Measurements from ENCODE around the gene TMEM208. TPM values are rescaled to one million over a fixed set of nuclear protein-coding genes. Genes with fewer than 3 reads are reported as not detected.

Gene TMEM208
- polyA plus RNA-seq, 3 donors, result 45.4 to 130 (median 117) TPM

GRCh38 chr16:67277294-67277998 lies 50.5 kb downstream of the TMEM208 start:
- H3K27ac ChIP-seq (ENCODE audit: low read depth in 1 of 2, low read length in 2 of 2), result no peak overlapping the region
- peaks cover 12 to 20% of the 10 kb centered on the region in 2 donors for H3K4me1 ChIP-seq (ENCODE audit: control insufficient read depth in 1 of 2, insufficient read depth in 2 of 2, low read length in 2 of 2)
- H3K4me3 ChIP-seq (replicated peaks in 1 of 3; ENCODE audit: low read depth in 2 of 3, low read length in 3 of 3), result no peak overlapping the region
- peaks cover 4% of the 10 kb centered on the region for H3K79me2 ChIP-seq (ENCODE audit: insufficient read depth, low read length)
- WGBS (ENCODE audit: insufficient coverage), result 100% methylated on average over 4 of the region's 4 CpGs
- H3K9ac ChIP-seq (ENCODE audit: insufficient read depth, low read length, poor library complexity, severe bottlenecking), result no peak overlapping the region
- H3K4me3 Mint-ChIP-seq, result peak overlapping the region in 1 of 2 donors; percentile 16
- H3K27ac Mint-ChIP-seq, result peak overlapping the region in 1 of 7 donors; percentile 37
- H3K27me3 ChIP-seq (ENCODE audit: control insufficient read depth in 2 of 2, insufficient read depth in 2 of 2, low read length in 2 of 2), result no peaks in the 10 kb centered on the region
- no peak overlapping the region for H2AFZ ChIP-seq (ENCODE audit: insufficient read depth, low read depth, low read length, poor library complexity, severe bottlenecking)
- intact Hi-C loops (cut with micrococcal nuclease), result loop anchor here in 1 of 2 donors (5.0 kb wide), 1 partner anchor 120 kb away; no protein-coding TSS in a partner anchor
- H3K4me1 Mint-ChIP-seq, result peaks cover 14% of the 10 kb centered on the region
- H4K20me1 ChIP-seq (ENCODE audit: insufficient read depth, low read length), result no peaks in the 10 kb centered on the region
- H3K36me3 Mint-ChIP-seq, result peaks cover 15 to 16% of the 10 kb centered on the region in 2 donors
- DNase-seq, result no peak
- H3K4me2 ChIP-seq (replicated peaks; ENCODE audit: extremely low read depth, low read length, poor library complexity, severe bottlenecking), result no peak overlapping the region
- H3K9me3 Mint-ChIP-seq, result no peaks in the 10 kb centered on the region
- H3K9me3 ChIP-seq (replicated peaks in 1 of 2; ENCODE audit: control insufficient read depth in 1 of 2, insufficient read depth in 1 of 2, low read length in 2 of 2), result no peaks in the 10 kb centered on the region
- peaks cover 0 to 1% (median 0%) of the 10 kb centered on the region in 3 donors for H3K27me3 Mint-ChIP-seq (ENCODE audit: low read depth in 3 of 3)
- no peak for TF ChIP-seq CTCF (IDR thresholded peaks at IDR 0.05)
- H3K36me3 ChIP-seq (replicated peaks in 1 of 2; ENCODE audit: control insufficient read depth in 1 of 2, insufficient read depth in 2 of 2, low read length in 2 of 2), result no peaks in the 10 kb centered on the region

GRCh38 chr16:67277999-67278772 lies 51.3 kb downstream of the TMEM208 start:
- Histone ChIP-seq H2AFZ (ENCODE audit: insufficient read depth, low read depth, low read length, poor library complexity, severe bottlenecking) (peak overlapping the region; percentile 92), H3K4me2 (replicated peaks; ENCODE audit: extremely low read depth, low read length, poor library complexity, severe bottlenecking) (peak overlapping the region; percentile 74), H3K36me3 (replicated peaks in 1 of 2; ENCODE audit: control insufficient read depth in 1 of 2, insufficient read depth in 2 of 2, low read length in 2 of 2) (no peaks in the 10 kb centered on the region), H3K79me2 (ENCODE audit: insufficient read depth, low read length) (peaks cover 4% of the 10 kb centered on the region), H3K27ac (ENCODE audit: low read depth in 1 of 2, low read length in 2 of 2) (no peak overlapping the region), H3K9me3 (replicated peaks in 1 of 2; ENCODE audit: control insufficient read depth in 1 of 2, insufficient read depth in 1 of 2, low read length in 2 of 2) (no peaks in the 10 kb centered on the region), H3K4me3 (replicated peaks in 1 of 3; ENCODE audit: low read depth in 2 of 3, low read length in 3 of 3) (peak overlapping the region; percentile 47 to 72 (median 47)), H3K9ac (ENCODE audit: insufficient read depth, low read length, poor library complexity, severe bottlenecking) (peak overlapping the region; percentile 77), H4K20me1 (ENCODE audit: insufficient read depth, low read length) (no peaks in the 10 kb centered on the region), H3K4me1 (ENCODE audit: control insufficient read depth in 1 of 2, insufficient read depth in 2 of 2, low read length in 2 of 2) (peaks cover 12 to 20% of the 10 kb centered on the region in 2 donors), H3K27me3 (ENCODE audit: control insufficient read depth in 2 of 2, insufficient read depth in 2 of 2, low read length in 2 of 2) (no peaks in the 10 kb centered on the region)
- WGBS (ENCODE audit: insufficient coverage), result 82% methylated on average over 9 of the region's 13 CpGs
- no peak for TF ChIP-seq CTCF (IDR thresholded peaks at IDR 0.05)
- Mint-ChIP-seq H3K4me1 (peaks cover 14% of the 10 kb centered on the region), H3K27ac (no peak overlapping the region), H3K36me3 (peaks cover 14 to 16% of the 10 kb centered on the region in 2 donors), H3K4me3 (peak overlapping the region; percentile 75 to 86), H3K27me3 (ENCODE audit: low read depth in 3 of 3) (peaks cover 0 to 1% (median 0%) of the 10 kb centered on the region in 3 donors), H3K9me3 (no peaks in the 10 kb centered on the region)
- DNase-seq, result no peak
- intact Hi-C loops (cut with micrococcal nuclease), result loop anchor here in 1 of 2 donors (5.0 kb wide), 1 partner anchor 119 kb away; no protein-coding TSS in a partner anchor

Small RNA genes within 50 kb of the gene (small RNA-seq; reads per million reads assigned to genes)
- gene MIR328 (ENCODE audit: insufficient read length, low read depth), result 7.3 reads per million, percentile 65 among the genes with 10 or more reads in this experiment

Other genes with a start within 250 kb of the TMEM208 start
- 10 to 100 TPM in 1 of 3 donors, 1 to 10 TPM in 2; 3.3 to 47.6 (median 4.1) TPM for gene CES4A, start 238.5 kb upstream of the TMEM208 start, polyA plus RNA-seq
- 10 to 100 TPM; 28.3 to 45.4 (median 29.5) TPM for gene CBFB, start 198.0 kb upstream of the TMEM208 start, polyA plus RNA-seq
- gene PHAF1, start 117.2 kb upstream of the TMEM208 start, polyA plus RNA-seq, result 10 to 100 TPM; 18.8 to 68.2 (median 26.5) TPM
- under 1 TPM; 0.10 to 0.67 (median 0.20) TPM for gene B3GNT9, start 76.1 kb upstream of the TMEM208 start, polyA plus RNA-seq
- 10 to 100 TPM; 26.0 to 46.2 (median 35.8) TPM for gene TRADD, start 67.2 kb upstream of the TMEM208 start, polyA plus RNA-seq
- 10 to 100 TPM in 1 of 3 donors, 1 to 10 TPM in 2; 3.2 to 27.7 (median 5.2) TPM for gene FBXL8, start 67.2 kb upstream of the TMEM208 start, polyA plus RNA-seq
- 10 to 100 TPM in 1 of 3 donors, not detected in 2; 53.4 TPM for gene HSF4, start 62.4 kb upstream of the TMEM208 start, polyA plus RNA-seq
- 10 to 100 TPM in 1 of 3 donors, 1 to 10 TPM in 2; 2.7 to 17.0 (median 3.8) TPM for gene NOL3, start 56.6 kb upstream of the TMEM208 start, polyA plus RNA-seq
- 10 to 100 TPM in 1 of 3 donors, under 1 TPM in 2; 0.58 to 43.3 (median 0.99) TPM for gene MATCAP1, start 43.2 kb upstream of the TMEM208 start, polyA plus RNA-seq
- 1 to 10 TPM; 2.8 to 3.7 (median 3.0) TPM for gene EXOC3L1, start 37.0 kb upstream of the TMEM208 start, polyA plus RNA-seq
- 100 to 1,000 TPM in 1 of 3 donors, 10 to 100 TPM in 2; 53.1 to 191 (median 61.5) TPM for gene E2F4, start 35.0 kb upstream of the TMEM208 start, polyA plus RNA-seq
- gene ELMO3, start 28.0 kb upstream of the TMEM208 start, polyA plus RNA-seq, result 1 to 10 TPM in 1 of 3 donors, under 1 TPM in 1, not detected in 1; 0.15 to 7.0 TPM
- 100 to 1,000 TPM in 1 of 3 donors, 1 to 10 TPM in 2; 5.1 to 152 (median 5.5) TPM for gene FHOD1, start 20.4 kb downstream of the TMEM208 start, polyA plus RNA-seq
- 1 to 10 TPM in 1 of 3 donors, not detected in 2; 1.0 TPM for gene SLC9A5, start 21.8 kb downstream of the TMEM208 start, polyA plus RNA-seq
- 1 to 10 TPM in 2 of 3 donors, under 1 TPM in 1; 0.79 to 3.2 (median 3.0) TPM for gene PLEKHG4, start 52.4 kb downstream of the TMEM208 start, polyA plus RNA-seq
- not detected for gene KCTD19, start 99.6 kb downstream of the TMEM208 start, polyA plus RNA-seq
- gene LRRC36, start 99.7 kb downstream of the TMEM208 start, polyA plus RNA-seq, result 1 to 10 TPM in 2 of 3 donors, under 1 TPM in 1; 0.65 to 3.2 (median 1.8) TPM
- 100 to 1,000 TPM in 1 of 3 donors, 10 to 100 TPM in 2; 63.1 to 123 (median 78.6) TPM for gene TPPP3, start 166.4 kb downstream of the TMEM208 start, polyA plus RNA-seq
- gene ZDHHC1, start 189.3 kb downstream of the TMEM208 start, polyA plus RNA-seq, result 10 to 100 TPM in 1 of 3 donors, 1 to 10 TPM in 2; 3.3 to 14.2 (median 6.0) TPM
- not detected for gene HSD11B2, start 204.0 kb downstream of the TMEM208 start, polyA plus RNA-seq

Data from CD14-positive monocyte (primary cell).